HCT116 (cell line): ENCODE data around the gene GAL3ST2. TPM values are rescaled to one million over a fixed set of nuclear protein-coding genes. Genes with fewer than 3 reads are reported as not detected.

Experiments
- ATAC-seq: fragments of 200-7000 bp; cut with Tn5 transposase; 2 replicates; pipeline ENCODE4 v1.9.1; 2020; ENCODE audit warnings: mild to moderate bottlenecking, moderate library complexity
- BruUV-seq: library from RNA; stranded (reverse); fragments of 400-500 nt; replicated peaks from 2 replicates; lab custom pipeline; 2021; lab: Mats Ljungman, UMichigan
- CTCF ChIA-PET: fragments of 300-600 bp; sonication (Branson Sonifier 250); formaldehyde crosslinking; loops from one replicate; lab custom pipeline; 2021; ENCODE audit warnings: antibody characterized with exemption; lab: Charles Lee
- POLR2A ChIA-PET: fragments of 300-600, 350-600 bp; sonication (Branson Sonifier 250); formaldehyde crosslinking; loops from one replicate; lab custom pipeline; 2021; ENCODE audit warnings: antibody characterized with exemption; lab: Charles Lee
- RAD21 ChIA-PET, 2 experiments: fragments of 300-600 bp; sonication (Branson Sonifier 250); formaldehyde crosslinking; loops; one replicate each; lab custom pipeline; 2023; ENCODE audit warnings: low total read pairs in 2 of 2; ENCODE audit not compliant: uncharacterized antibody in 2 of 2, unreplicated experiment in 2 of 2, low non-redundant PET in 1 of 2; lab: Charles Lee
- DNase-seq: peaks from one replicate; pipeline ENCODE4 v3.0.0-alpha.2; 2010; ENCODE audit warnings: low read depth, low spot score
- H2AFZ ChIP-seq: fragments of 200-600 bp; shearing (Covaris generic), sonication (generic); 2 replicates; pipeline ENCODE4 v1.6.1; 2017; ENCODE audit warnings: low read depth, mixed run types, mixed read lengths, antibody characterized with exemption, low read length; ENCODE audit not compliant: poor library complexity, severe bottlenecking
- H3K27ac ChIP-seq: 2 replicates; pipeline ENCODE4 v1.5.1; 2012; ENCODE audit warnings: low read depth, low read length
- H3K27me3 ChIP-seq: fragments of 200-600 bp; sonication (generic); 2 replicates; pipeline ENCODE4 v1.6.1; 2016; ENCODE audit warnings: mixed run types, low read length, mixed read lengths; ENCODE audit not compliant: insufficient read depth
- H3K36me3 ChIP-seq, 2 experiments: fragments of 200-500 bp in 1 of 2; fragments of 200-600 bp in 1 of 2; sonication (Bioruptor generic) in 1 of 2; sonication (generic) in 1 of 2; 2 replicates each; pipeline versions ENCODE4 v1.5.1 to v1.6.1; 2014 to 2016; ENCODE audit warnings: low read length in 2 of 2, inconsistent platforms in 1 of 2, mixed read lengths in 1 of 2, mixed run types in 1 of 2; ENCODE audit not compliant: insufficient read depth in 2 of 2, control insufficient read depth in 1 of 2
- H3K4me1 ChIP-seq, 2 experiments: fragments of 200-600 bp in 1 of 2; sonication (generic) in 1 of 2; 2 replicates each; pipeline versions ENCODE4 v1.5.1 to v1.6.1; 2012 to 2017; ENCODE audit warnings: low read length in 2 of 2, inconsistent platforms in 1 of 2, mild to moderate bottlenecking in 1 of 2, mixed read lengths in 1 of 2, mixed run types in 1 of 2, moderate library complexity in 1 of 2; ENCODE audit not compliant: insufficient read depth in 2 of 2, control insufficient read depth in 1 of 2
- H3K4me2 ChIP-seq: fragments of 200-600 bp; sonication (generic); 2 replicates; pipeline ENCODE4 v1.6.1; 2017; ENCODE audit warnings: mixed run types, low read length, mixed read lengths
- H3K4me3 ChIP-seq, 2 experiments: fragments of 200-600 bp in 1 of 2; sonication (generic) in 1 of 2; replicated peaks in 1 of 2; 2 replicates each; pipeline ENCODE4 v1.5.1; 2011 to 2016; ENCODE audit warnings: low read length in 2 of 2, control low read depth in 1 of 2, low read depth in 1 of 2, mild to moderate bottlenecking in 1 of 2, mixed read lengths in 1 of 2, mixed run types in 1 of 2
- H3K79me2 ChIP-seq: fragments of 200-600 bp; sonication (generic); 2 replicates; pipeline ENCODE4 v1.6.1; 2017; ENCODE audit warnings: mild to moderate bottlenecking, mixed run types, low read length, moderate library complexity, mixed read lengths; ENCODE audit not compliant: insufficient read depth
- H3K9ac ChIP-seq: fragments of 200-600 bp; sonication (generic); 2 replicates; pipeline ENCODE4 v1.6.1; 2016; ENCODE audit warnings: low read length, mixed read lengths
- H3K9me2 ChIP-seq: fragments of 200-600 bp; sonication (generic), shearing (Covaris generic); 2 replicates; pipeline ENCODE4 v1.6.1; 2017; ENCODE audit warnings: mixed run types, mild to moderate bottlenecking, moderate library complexity; ENCODE audit not compliant: insufficient read depth
- H3K9me3 ChIP-seq, 2 experiments: fragments of 200-500 bp in 1 of 2; fragments of 200-600 bp in 1 of 2; sonication (Bioruptor generic) in 1 of 2; sonication (generic) in 1 of 2; 2 replicates each; pipeline ENCODE4 v1.6.1; 2014 to 2017; ENCODE audit warnings: low read length in 2 of 2, mixed read lengths in 2 of 2, inconsistent platforms in 1 of 2, low read depth in 1 of 2, mild to moderate bottlenecking in 1 of 2, mixed run types in 1 of 2, moderate library complexity in 1 of 2; ENCODE audit not compliant: control insufficient read depth in 1 of 2, insufficient read depth in 1 of 2
- H4K20me1 ChIP-seq: fragments of 200-600 bp; sonication (generic), shearing (Covaris generic); 2 replicates; pipeline ENCODE4 v1.6.1; 2017; ENCODE audit warnings: mixed run types, mild to moderate bottlenecking, moderate library complexity; ENCODE audit not compliant: insufficient read depth
- CBX3 ChIP-seq: IDR thresholded peaks from 2 replicates; pipeline ENCODE4 v1.6.1; 2012; ENCODE audit warnings: low read depth
- CEBPB ChIP-seq: IDR thresholded peaks from 2 replicates; pipeline ENCODE4 v1.6.1; 2012; ENCODE audit warnings: low read depth
- CTCF ChIP-seq, 3 experiments: fragments of 200-600 bp in 1 of 3; sonication (generic) in 1 of 3; IDR thresholded peaks in 2 of 3; conservative IDR thresholded peaks in 1 of 3; 2 replicates each; pipeline ENCODE4 v1.5.1; 2012 to 2017; ENCODE audit warnings: low read depth in 2 of 3, low read length in 2 of 3, antibody characterized with exemption in 1 of 3, borderline replicate concordance in 1 of 3, control low read depth in 1 of 3, mild to moderate bottlenecking in 1 of 3, mixed read lengths in 1 of 3, mixed run types in 1 of 3, moderate library complexity in 1 of 3; ENCODE audit not compliant: insufficient read depth in 1 of 3
- FOSL1 ChIP-seq: IDR thresholded peaks from 2 replicates; pipeline ENCODE4 v1.6.1; 2012; ENCODE audit warnings: low read depth
- JUND ChIP-seq: IDR thresholded peaks from 2 replicates; pipeline ENCODE4 v1.6.1; 2012
- POLR2AphosphoS5 ChIP-seq: IDR thresholded peaks from 2 replicates; pipeline ENCODE4 v1.6.1; 2011; ENCODE audit warnings: mild to moderate bottlenecking, low read depth, low read length, moderate library complexity
- REST ChIP-seq: IDR thresholded peaks from 2 replicates; pipeline ENCODE4 v1.6.1; 2012; ENCODE audit warnings: low read depth
- SIN3A ChIP-seq: IDR thresholded peaks from 2 replicates; pipeline ENCODE4 v1.6.1; 2012; ENCODE audit warnings: low read depth
- SP1 ChIP-seq: IDR thresholded peaks from 2 replicates; pipeline ENCODE4 v1.6.1; 2012; ENCODE audit warnings: low read depth
- ZBTB33 ChIP-seq: IDR thresholded peaks from 2 replicates; pipeline ENCODE4 v1.6.1; 2011; ENCODE audit warnings: mild to moderate bottlenecking, low read length, moderate library complexity; ENCODE audit not compliant: insufficient replicate concordance; ENCODE audit errors: extremely low read depth
- ZNF274 ChIP-seq: fragments of 200-500 bp; sonication (Bioruptor generic); IDR thresholded peaks from 2 replicates; pipeline ENCODE4 v1.6.1; 2014; ENCODE audit warnings: mild to moderate bottlenecking, low read depth, low read length, inconsistent platforms
- intact Hi-C: fragments of 100-400 bp; cut with micrococcal nuclease; formaldehyde crosslinking; loops from 2 replicates; pipeline ENCODE4 v1.10.0; 2022
- total RNA-seq: library from RNA; stranded (reverse); gene quantifications from one replicate; pipeline ENCODE4 v1.2.1, GENCODE V29; 2021; ENCODE audit not compliant: unreplicated experiment

The GAL3ST2 gene
- total RNA-seq, 1 experiment from 2014 or later = 0.44 TPM

- Histone ChIP-seq H3K79me2 (no peaks in the 10 kb centered on the region), H3K9ac (no peak overlapping the region), H3K27ac (no peak overlapping the region), H3K27me3 (no peaks in the 10 kb centered on the region), H3K36me3 (no peaks in the 10 kb centered on the region), H2AFZ (no peak overlapping the region), H4K20me1 (no peaks in the 10 kb centered on the region), H3K4me1 (peaks cover 16 to 22% of the 10 kb centered on the region in 2 experiments), H3K4me2 (no peak overlapping the region), H3K9me3 (no peaks in the 10 kb centered on the region), H3K4me3 (no peak overlapping the region), H3K9me2 (no peaks in the 10 kb centered on the region)
- no peak for DNase-seq
- no peak for ATAC-seq
- CTCF ChIA-PET = no interaction called here
- intact Hi-C loops = no loop called here
- RAD21 ChIA-PET = no interaction called here
- BruUV-seq = no TSS peak
- POLR2A ChIA-PET = no interaction called here
- TF ChIP-seq SP1 = no peak
These were observed 4.5 kb upstream of the GAL3ST2 start for GRCh38 chr2:241772063-241772499.

- Histone ChIP-seq H3K9me3 (no peaks in the 10 kb centered on the region), H3K9me2 (no peaks in the 10 kb centered on the region), H3K4me2 (peak overlapping the region; percentile 73; the same call in 1 of the 2 replicates), H3K9ac (no peak overlapping the region), H3K36me3 (no peaks in the 10 kb centered on the region), H4K20me1 (no peaks in the 10 kb centered on the region), H3K79me2 (no peaks in the 10 kb centered on the region), H3K27ac (peak overlapping the region; percentile 14; the same call in 1 of the 2 replicates), H2AFZ (no peak overlapping the region), H3K4me1 (peaks cover 16 to 31% of the 10 kb centered on the region in 2 experiments), H3K27me3 (no peaks in the 10 kb centered on the region), H3K4me3 (no peak overlapping the region)
- no TSS peak for BruUV-seq
- ChIA-PET POLR2A (no interaction called here), RAD21 (no interaction called here), CTCF (no interaction called here)
- intact Hi-C loops = no loop called here
- ATAC-seq (no peak), DNase-seq (no peak)
- TF ChIP-seq CBX3 = no peak
- no peak for TF ChIP-seq JUND
- no peak for TF ChIP-seq ZBTB33
- TF ChIP-seq CTCF (IDR thresholded peaks at IDR 0.05 in 2 of 3, conservative IDR thresholded peaks at IDR 0.05 in 1 of 3; ENCODE audit: borderline replicate concordance in 1 of 3, insufficient read depth in 1 of 3, low read depth in 2 of 3, low read length in 2 of 3) = no peak
- no peak for TF ChIP-seq REST
- no peak for TF ChIP-seq ZNF274
- TF ChIP-seq SIN3A = no peak
- no peak for TF ChIP-seq POLR2AphosphoS5
- TF ChIP-seq CEBPB = no peak
- TF ChIP-seq FOSL1 = no peak
These were observed 2.9 kb upstream of the GAL3ST2 start for GRCh38 chr2:241773511-241774418.
